ENCODE data around the gene FLOT1.
A peak's percentile ranks its signal among the peaks of the same experiment; 100 is the strongest.
"Not testable (repeated sequence)": the region's sequence is repeated elsewhere in the genome, so short reads cannot be mapped to it uniquely, and the experiment has no call there.

Gene FLOT1

GRCh38 chr6:30722280-30723112, 20.0 kb downstream of the FLOT1 start:
- peak in 1 of 2 experiments; percentile 40 for DNase-seq

GRCh38 chr6:30722025-30722279, 20.5 kb downstream of the FLOT1 start:
- DNase-seq, result not testable (repeated sequence)

GRCh38 chr6:30721198-30722024, 21.1 kb downstream of the FLOT1 start:
- peak; percentile 72 to 74 for DNase-seq

- peak in 1 of 2 experiments; percentile 40 for DNase-seq
Observed at GRCh38 chr6:30720738-30721197, 21.7 kb downstream of the FLOT1 start.

- DNase-seq, result peak; percentile 94 to 97
Observed at GRCh38 chr6:30719791-30720737, 22.4 kb downstream of the FLOT1 start, which contains the start of gene TUBB. TUBB (plus strand) TSS chr6:30720352; CDS start chr6:30720507, 155 bp downstream.

GRCh38 chr6:30719356-30719755, 23.1 kb downstream of the FLOT1 start:
- no peak for DNase-seq

GRCh38 chr6:30717845-30718720, 24.4 kb downstream of the FLOT1 start:
- DNase-seq, result not testable (repeated sequence)

GRCh38 chr6:30717129-30717844, 25.2 kb downstream of the FLOT1 start, which contains the start of gene MDC1:
MDC1 (minus strand) TSS chr6:30717281; CDS start chr6:30715175, 2,106 bp downstream.
- DNase-seq, result peak; percentile 99 to 100

GRCh38 chr6:30716879-30717128, 25.7 kb downstream of the FLOT1 start:
- DNase-seq, result no peak

GRCh38 chr6:30714263-30714662, 28.2 kb downstream of the FLOT1 start:
- DNase-seq, result no peak

- no peak for DNase-seq
Observed at GRCh38 chr6:30712441-30712945, 30.0 kb downstream of the FLOT1 start.

GRCh38 chr6:30711758-30712380, 30.6 kb downstream of the FLOT1 start:
- DNase-seq, result no peak

GRCh38 chr6:30709101-30709868, 33.2 kb downstream of the FLOT1 start:
- no peak for DNase-seq

- DNase-seq, result peak; percentile 74 to 85
Observed at GRCh38 chr6:30707281-30707850, 35.1 kb downstream of the FLOT1 start.

GRCh38 chr6:30705620-30706019, 36.9 kb downstream of the FLOT1 start:
- DNase-seq, result no peak

GRCh38 chr6:30703821-30704220, 38.7 kb downstream of the FLOT1 start:
- DNase-seq, result no peak

GRCh38 chr6:30703011-30703410, 39.5 kb downstream of the FLOT1 start:
- DNase-seq, result no peak

GRCh38 chr6:30700340-30700739, 42.1 kb downstream of the FLOT1 start:
- DNase-seq, result no peak

GRCh38 chr6:30696432-30696831, 46.1 kb downstream of the FLOT1 start:
- no peak for DNase-seq
